Activated CD4-positive, alpha-beta T cell treated with anti-CD3 and anti-CD28 coated beads for 48 hours (primary cell): ENCODE measurements around the gene YES1.
A peak's percentile ranks its signal among the peaks of the same experiment; 100 is the strongest.
"Not testable (repeated sequence)": the region's sequence is repeated elsewhere in the genome, so short reads cannot be mapped to it uniquely, and the experiment has no call there.

Source experiments
- DNase-seq: peaks from one replicate; pipeline ENCODE4 v3.0.0-alpha.2; 2020

YES1 gene

GRCh38 chr18:820591-821165 lies 8.6 kb upstream of the YES1 start:
- no peak for DNase-seq

- DNase-seq, result no peak
These were observed 4.8 kb upstream of the YES1 start for GRCh38 chr18:816869-817268.

GRCh38 chr18:816088-816653 lies 4.1 kb upstream of the YES1 start:
- DNase-seq, result no peak

- no peak for DNase-seq
These were observed 3.3 kb upstream of the YES1 start for GRCh38 chr18:815353-815752.

DNA sequence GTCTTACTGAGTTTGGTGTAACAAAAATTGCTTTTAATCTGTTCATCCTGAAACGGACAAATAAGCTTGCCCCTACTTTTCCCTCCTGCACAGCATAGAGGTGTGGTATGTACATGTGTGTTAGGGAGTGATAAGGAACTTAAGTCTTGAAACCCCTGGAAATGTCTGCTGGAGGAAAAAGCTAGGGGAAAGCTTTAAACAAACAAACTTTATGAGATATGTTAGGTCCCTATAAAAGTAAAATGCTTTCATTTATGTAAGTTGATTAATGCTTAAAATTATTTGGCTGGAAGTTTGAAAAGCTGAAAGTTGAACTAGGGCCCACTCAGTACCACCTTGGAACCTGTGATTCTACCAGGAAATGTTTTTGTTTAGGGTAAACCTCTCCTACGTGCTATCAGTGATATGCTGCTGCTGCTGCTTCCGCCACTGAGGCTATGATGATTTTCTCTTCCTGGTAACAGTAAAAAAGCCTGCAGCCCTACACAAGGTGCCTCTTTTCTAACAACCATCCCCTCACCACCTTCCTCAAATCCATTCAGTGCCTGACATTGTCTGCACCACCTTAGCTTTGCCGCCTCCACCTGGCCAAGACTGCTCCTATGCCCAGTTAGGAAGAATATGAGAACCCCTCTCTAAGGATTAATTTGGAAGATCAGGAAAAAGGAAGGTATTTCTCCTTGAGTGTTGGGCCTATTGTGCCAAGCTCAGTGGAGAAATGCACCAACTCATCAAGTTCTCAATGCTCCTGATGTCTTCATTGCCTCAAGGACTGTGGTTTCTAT lies 2.5 kb upstream of the YES1 start:
- DNase-seq, result no peak

- peak; percentile 65 for DNase-seq
These were observed 1.4 kb upstream of the YES1 start for GRCh38 chr18:813172-814071.

GRCh38 chr18:812376-813171 lies 532 bp upstream of the YES1 start:
- DNase-seq, result peak; percentile 81

DNA sequence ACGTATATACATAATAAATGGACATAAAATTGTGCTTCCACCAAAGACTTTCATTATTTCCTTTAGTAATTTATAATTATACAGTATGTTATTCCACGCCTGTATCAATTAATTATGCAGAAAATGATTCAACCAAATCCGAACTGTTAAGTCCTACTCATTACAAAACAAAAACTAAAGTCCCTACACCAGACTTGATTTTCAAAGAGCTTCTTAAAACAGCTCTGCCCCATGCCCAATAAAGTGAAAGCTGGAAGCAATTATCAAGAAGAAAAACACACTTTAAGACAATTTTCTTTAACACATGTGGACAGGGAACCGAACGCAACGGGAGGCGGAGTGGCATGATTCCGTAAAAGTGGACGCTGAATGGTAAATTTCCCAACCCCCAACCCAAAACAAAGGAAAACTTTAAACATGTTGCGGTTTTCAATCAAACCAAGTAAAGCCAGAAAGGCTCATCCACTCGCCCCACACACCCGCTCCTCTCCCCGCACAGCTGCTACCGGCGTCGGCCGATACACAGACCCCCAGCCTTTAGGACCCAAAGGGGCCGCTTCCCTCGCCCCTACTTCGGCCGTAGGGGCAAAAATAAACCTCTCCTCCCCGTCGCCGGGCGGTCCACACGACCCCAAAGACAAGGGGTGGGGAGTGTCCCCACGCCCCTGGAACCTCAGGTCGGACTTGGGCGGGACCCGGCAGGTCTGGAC lies 705 bp downstream of the YES1 start:
- peak; percentile 21 for DNase-seq

DNA sequence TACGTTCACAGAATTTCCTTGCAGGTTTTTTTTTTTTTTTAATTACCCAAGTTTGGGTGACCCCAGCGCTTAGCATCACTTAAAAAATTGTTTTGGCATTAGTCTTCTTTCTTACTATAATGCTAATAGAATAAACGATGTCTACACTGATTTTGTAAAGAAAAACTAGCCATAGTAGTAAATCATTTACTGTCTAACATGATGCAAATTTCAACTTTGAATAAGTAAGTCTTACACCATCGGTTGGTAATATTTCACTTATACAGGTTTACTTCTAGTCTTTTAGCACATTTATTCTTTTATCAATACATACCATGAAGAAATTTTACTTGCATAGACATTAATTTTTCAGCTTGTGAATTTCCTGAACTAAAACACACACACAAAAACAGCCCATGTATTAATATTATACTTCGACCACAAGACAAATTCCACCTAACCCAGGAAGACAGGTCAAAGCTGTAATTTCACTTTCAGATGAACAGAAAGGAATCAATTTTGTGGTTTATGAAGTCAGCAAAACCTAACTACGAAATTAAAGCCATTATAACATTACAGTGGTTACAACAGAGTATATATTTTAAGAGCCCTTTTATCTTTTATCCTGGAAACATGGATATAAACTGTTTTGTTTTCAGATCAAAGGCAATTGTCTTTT lies 1.9 kb downstream of the YES1 start:
- DNase-seq, result no peak

DNA sequence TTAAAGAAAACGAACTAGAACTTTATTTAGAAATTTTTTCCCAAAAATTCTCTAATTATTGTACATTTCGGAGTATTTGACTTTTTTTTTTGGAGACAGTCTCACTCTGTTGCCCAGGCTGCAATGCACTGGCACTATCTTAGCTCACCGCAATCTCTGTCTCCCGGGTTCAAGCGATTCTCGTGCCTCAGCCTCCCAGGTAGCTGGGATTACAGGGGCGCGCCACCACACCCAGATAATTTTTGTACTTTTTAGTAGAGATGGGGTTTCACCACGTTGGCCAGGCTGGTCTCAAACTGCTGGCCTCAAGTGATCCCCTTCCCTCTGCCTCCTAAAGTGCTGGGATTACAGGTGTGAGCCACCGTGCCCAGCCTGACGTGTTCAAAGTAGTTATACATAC lies 2.8 kb downstream of the YES1 start:
- DNase-seq, result not testable (repeated sequence)

GRCh38 chr18:808502-808901 lies 3.5 kb downstream of the YES1 start:
- no peak for DNase-seq

- no peak for DNase-seq
These were observed 4.0 kb downstream of the YES1 start for GRCh38 chr18:808086-808485.

- DNase-seq, result no peak
These were observed 6.3 kb downstream of the YES1 start for GRCh38 chr18:805755-806110.

DNA sequence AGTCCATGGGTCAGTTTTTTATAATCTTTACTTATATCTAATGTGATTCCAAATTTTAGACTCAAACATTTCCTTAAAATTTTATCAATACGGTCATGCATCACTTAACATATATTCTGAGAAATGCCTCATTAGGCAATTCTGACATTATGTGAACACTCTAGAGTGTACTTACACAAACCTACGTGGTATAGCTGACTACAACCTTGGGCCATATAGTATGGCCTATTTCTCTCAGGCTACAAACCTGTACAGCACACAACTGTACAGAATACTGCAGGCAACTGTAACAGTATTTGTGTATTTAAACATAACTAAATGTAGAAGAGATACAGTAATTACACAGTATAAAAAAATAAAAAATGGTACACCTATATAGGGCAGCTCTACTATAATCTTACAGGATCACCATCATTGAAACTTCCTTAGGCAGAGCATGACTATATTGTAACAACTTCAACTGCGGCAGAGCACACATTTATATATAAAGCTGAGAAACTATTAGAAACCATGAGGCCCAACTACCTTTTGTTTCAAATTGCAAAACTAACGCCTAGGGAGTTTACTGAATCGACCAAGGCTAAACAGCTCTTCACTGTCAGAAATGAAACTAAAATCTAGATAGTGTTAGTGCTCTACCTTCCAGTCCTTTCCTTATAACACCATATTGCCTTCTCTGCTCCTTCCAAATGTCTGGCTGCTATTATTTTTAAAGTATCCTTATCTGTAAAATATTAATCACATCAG lies 6.9 kb downstream of the YES1 start:
- no peak for DNase-seq

- DNase-seq, result no peak
These were observed 10.9 kb downstream of the YES1 start for GRCh38 chr18:801137-801536.

DNA sequence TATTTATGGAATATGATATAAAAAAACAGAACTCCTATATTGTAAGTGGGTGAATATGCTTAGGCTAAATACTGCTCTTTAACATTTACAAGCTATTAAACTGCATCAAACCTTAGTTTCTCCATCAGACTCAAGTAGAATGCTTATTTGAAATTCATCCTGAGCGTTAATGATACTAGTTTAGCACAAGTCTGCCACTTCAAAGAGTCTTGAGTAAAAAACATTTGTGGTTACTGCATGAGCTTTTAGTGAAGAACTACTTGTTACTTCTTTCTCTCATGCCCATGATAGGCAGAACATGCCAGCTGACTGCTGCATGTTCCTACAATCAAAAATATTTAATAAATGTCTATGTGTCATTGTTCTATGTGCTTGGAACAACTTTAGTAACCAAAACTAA lies 12.1 kb downstream of the YES1 start:
- no peak for DNase-seq

DNA sequence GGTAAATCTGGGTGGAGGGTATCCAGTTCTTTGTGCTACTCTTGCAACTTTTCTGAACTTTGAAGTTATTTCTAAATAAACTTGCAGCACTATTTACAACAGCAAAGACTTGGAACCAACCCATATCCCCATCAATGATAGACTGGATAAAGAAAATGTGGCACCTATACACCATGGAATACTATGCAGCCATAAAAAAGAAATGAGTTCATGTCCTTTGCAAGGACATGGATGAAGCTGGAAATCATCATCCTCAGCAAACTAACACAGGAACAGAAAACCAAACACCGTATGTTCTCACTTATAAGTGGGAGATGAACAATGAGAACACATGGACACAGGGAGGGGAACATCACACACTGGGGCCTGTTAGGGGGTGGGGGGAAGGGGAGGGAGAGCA lies 16.7 kb downstream of the YES1 start:
- not testable (repeated sequence) for DNase-seq

DNA sequence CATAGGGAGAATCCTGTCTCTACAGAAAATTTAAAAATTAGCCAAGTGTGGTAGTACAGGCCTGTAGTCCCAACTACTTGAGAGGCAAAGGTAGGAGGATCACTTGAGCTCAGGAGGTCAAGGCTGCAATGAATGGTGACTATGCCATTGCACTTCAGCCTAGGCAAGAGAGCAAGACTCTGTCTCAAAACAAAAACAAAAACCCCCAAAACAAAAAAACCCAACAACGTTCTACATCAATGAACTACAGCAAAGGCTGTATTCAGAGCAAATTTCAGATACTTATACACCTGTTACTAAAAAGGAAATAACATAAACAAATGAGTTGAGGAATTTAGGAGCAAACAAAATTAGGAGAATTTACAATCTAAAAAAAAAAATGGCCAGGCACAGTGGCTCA lies 22.6 kb downstream of the YES1 start:
- DNase-seq, result no peak

- no peak for DNase-seq
These were observed 26.8 kb downstream of the YES1 start for GRCh38 chr18:785242-785641.

DNA sequence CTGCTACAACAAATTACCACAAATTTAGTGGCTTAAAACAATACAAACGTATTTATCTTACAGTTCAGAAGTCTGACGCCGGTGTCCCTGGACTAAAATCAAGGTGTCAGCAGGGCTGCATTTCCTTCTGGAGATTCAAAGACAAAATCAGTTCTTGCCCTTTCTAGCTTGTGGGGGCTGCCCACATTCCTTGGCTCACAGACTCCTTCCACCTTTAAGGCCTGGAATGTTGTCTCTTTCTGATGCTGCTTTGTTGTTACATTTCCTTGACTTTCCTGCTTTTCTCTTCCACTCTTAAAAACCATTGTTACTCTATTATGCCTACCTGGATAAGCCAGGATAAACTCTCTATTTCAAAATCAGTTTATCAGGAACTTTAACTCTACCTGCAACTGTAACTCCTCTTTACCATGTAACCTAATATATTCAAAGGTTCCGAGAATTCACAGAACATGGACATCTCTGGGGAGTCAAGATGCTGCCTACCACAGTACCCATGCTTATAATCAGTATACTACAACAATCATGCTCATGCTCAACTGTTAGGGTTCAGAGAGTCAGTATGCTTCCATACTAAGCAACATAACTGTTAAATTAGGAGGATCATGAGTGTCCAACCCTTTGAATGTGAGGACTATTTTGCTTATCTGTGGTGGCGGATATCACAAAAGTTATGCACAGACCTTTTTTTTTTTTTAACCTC lies 27.4 kb downstream of the YES1 start:
- DNase-seq, result no peak
